Thoracic aorta (tissue), 2 donors: ENCODE data around the gene MED16. TPM values are rescaled to one million over a fixed set of nuclear protein-coding genes. Genes with fewer than 3 reads are reported as not detected.

ENCODE experiments used
- ATAC-seq: fragments of 150-250 bp; one replicate; pipeline ENCODE4 v1.8.0; 2017; ENCODE audit warnings: low read depth; ENCODE audit not compliant: insufficient number of reproducible peaks, low FRiP score
- DNase-seq: peaks from one replicate; pipeline ENCODE4 v3.0.0-alpha.2; 2020; ENCODE audit warnings: low spot score
- H3K27ac ChIP-seq, 2 donors: fragments of 200-600 bp; sonication (generic); 1 replicate in 1 of 2; 2 replicates in 1 of 2; pipeline ENCODE4 v1.5.1; 2016; ENCODE audit warnings: mild to moderate bottlenecking in 2 of 2, moderate library complexity in 2 of 2
- H3K27me3 ChIP-seq: fragments of 200-600 bp; sonication (generic); replicated peaks from 2 replicates; pipeline ENCODE4 v1.6.0; 2016; ENCODE audit warnings: mild to moderate bottlenecking; ENCODE audit not compliant: insufficient read depth
- H3K36me3 ChIP-seq: fragments of 200-600 bp; sonication (generic); one replicate; pipeline ENCODE4 v1.5.1; 2016
- H3K4me1 ChIP-seq, 2 donors: fragments of 200-600 bp; sonication (generic); 1 replicate in 1 of 2; 2 replicates in 1 of 2; pipeline versions ENCODE4 v1.5.1 to v1.6.0; 2016; ENCODE audit warnings: low read depth in 2 of 2, mild to moderate bottlenecking in 1 of 2; ENCODE audit not compliant: control insufficient read depth in 1 of 2
- H3K4me3 ChIP-seq: fragments of 200-600 bp; sonication (generic); 2 replicates; pipeline ENCODE4 v1.5.1; 2016; ENCODE audit warnings: mild to moderate bottlenecking
- H3K9me3 ChIP-seq: fragments of 200-600 bp; sonication (generic); 2 replicates; pipeline ENCODE4 v1.5.1; 2016
- CTCF ChIP-seq: fragments of 200-600 bp; sonication (generic); IDR thresholded peaks from one replicate; pipeline ENCODE4 v1.5.1; 2019; ENCODE audit warnings: antibody characterized with exemption
- total RNA-seq, 2 donors: library from RNA; depleted of rRNA; stranded (reverse); fragments of >200 nt; gene quantifications; one replicate each; pipeline versions ENCODE4 v1.1.0 to v1.2.3, GENCODE V29; 2016

MED16 gene
- total RNA-seq, 2 donors from 2014 or later, result 29.1 to 38.0 TPM

GRCh38 chr19:862581-863314 is 30.2 kb downstream of the MED16 start:
- no peak for DNase-seq
- Histone ChIP-seq H3K4me3 (peak overlapping the region; percentile 25), H3K36me3 (peaks cover 2% of the 10 kb centered on the region), H3K27me3 (peaks cover 7% of the 10 kb centered on the region), H3K27ac (no peak overlapping the region), H3K9me3 (no peaks in the 10 kb centered on the region), H3K4me1 (peaks cover 0 to 11% of the 10 kb centered on the region in 2 donors)
- ATAC-seq, result no peak
- TF ChIP-seq CTCF, result no peak

GRCh38 chr19:861756-862580 is 31.0 kb downstream of the MED16 start:
- H3K4me1 ChIP-seq, result peaks cover 0 to 11% of the 10 kb centered on the region in 2 donors
- no peaks in the 10 kb centered on the region for H3K36me3 ChIP-seq
- H3K4me3 ChIP-seq, result no peak overlapping the region
- peaks cover 7% of the 10 kb centered on the region for H3K27me3 ChIP-seq
- ATAC-seq (no peak), DNase-seq (no peak)
- TF ChIP-seq CTCF, result no peak
- H3K9me3 ChIP-seq, result no peaks in the 10 kb centered on the region
- H3K27ac ChIP-seq, result no peak overlapping the region

GRCh38 chr19:861141-861755 is 31.7 kb downstream of the MED16 start:
- no peak for TF ChIP-seq CTCF
- H3K9me3 ChIP-seq, result no peaks in the 10 kb centered on the region
- H3K27me3 ChIP-seq, result peaks cover 7% of the 10 kb centered on the region

GRCh38 chr19:858868-859843 is 33.8 kb downstream of the MED16 start, which contains the start of gene CFD:
TSS of gene CFD (plus strand) at chr19:859664. CDS start at chr19:859690, 26 bp downstream.
- H3K36me3 ChIP-seq, result no peaks in the 10 kb centered on the region
- no peak for TF ChIP-seq CTCF
- H3K27ac ChIP-seq, result peak within 1 kb of the TSS in 1 of 2 donors; percentile 17
- H3K27me3 ChIP-seq, result peaks cover 7% of the 10 kb centered on the region
- ATAC-seq, result no peak
- H3K4me3 ChIP-seq, result peak within 1 kb of the TSS; percentile 50
- H3K9me3 ChIP-seq, result no peaks in the 10 kb centered on the region
- no peak for DNase-seq
- peaks cover 0 to 11% of the 10 kb centered on the region in 2 donors for H3K4me1 ChIP-seq

More at GRCh38 chr19:861141-861755, 31.7 kb downstream of the MED16 start:
- peaks cover 0 to 11% of the 10 kb centered on the region in 2 donors for H3K4me1 ChIP-seq
- no peak overlapping the region for H3K27ac ChIP-seq
- H3K4me3 ChIP-seq, result no peak overlapping the region
- DNase-seq (no peak), ATAC-seq (no peak)
- H3K36me3 ChIP-seq, result no peaks in the 10 kb centered on the region
